HG02938 (cell line): ENCODE data around the gene TSPAN11.
"Not testable (repeated sequence)": the region's sequence is repeated elsewhere in the genome, so short reads cannot be mapped to it uniquely, and the experiment has no call there.

Experiments
- ATAC-seq: cut with Tn5 transposase; IDR thresholded peaks from one replicate; pipeline ENCODE4 v1.9.1; 2021; ENCODE audit warnings: mild to moderate bottlenecking, moderate library complexity; ENCODE audit not compliant: unreplicated experiment

Gene TSPAN11

GRCh38 chr12:30926243-30927221 is at the start of gene TSPAN11:
Gene TSPAN11, plus strand, starts transcription at chr12:30926748. Its CDS starts 27,244 bp downstream, at chr12:30953992.
- ATAC-seq = no peak

GRCh38 chr12:30877105-30877875 is 49.3 kb upstream of the TSPAN11 start:
- ATAC-seq = no peak

- ATAC-seq = no peak
Observed at GRCh38 chr12:30878024-30878423, 48.5 kb upstream of the TSPAN11 start.

GRCh38 chr12:30880061-30880460 is 46.5 kb upstream of the TSPAN11 start:
- ATAC-seq = no peak

GRCh38 chr12:30880813-30881212 is 45.7 kb upstream of the TSPAN11 start:
- ATAC-seq = no peak

- no peak for ATAC-seq
Observed at GRCh38 chr12:30882706-30883105, 43.8 kb upstream of the TSPAN11 start.

- ATAC-seq = no peak
Observed at GRCh38 chr12:30884799-30885198, 41.7 kb upstream of the TSPAN11 start.

- ATAC-seq = no peak
Observed at GRCh38 chr12:30885321-30885720, 41.2 kb upstream of the TSPAN11 start.

GRCh38 chr12:30887226-30887625 is 39.3 kb upstream of the TSPAN11 start:
- no peak for ATAC-seq

- ATAC-seq = no peak
Observed at GRCh38 chr12:30888241-30888640, 38.3 kb upstream of the TSPAN11 start.

- ATAC-seq = not testable (repeated sequence)
Observed at GRCh38 chr12:30894531-30894930, 32.0 kb upstream of the TSPAN11 start.

GRCh38 chr12:30896461-30896860 is 30.1 kb upstream of the TSPAN11 start:
- ATAC-seq = no peak

- ATAC-seq = no peak
Observed at GRCh38 chr12:30898846-30899245, 27.7 kb upstream of the TSPAN11 start.

GRCh38 chr12:30900351-30900750 is 26.2 kb upstream of the TSPAN11 start:
- no peak for ATAC-seq

- ATAC-seq = no peak
Observed at GRCh38 chr12:30902001-30902400, 24.5 kb upstream of the TSPAN11 start.

GRCh38 chr12:30902596-30902995 is 24.0 kb upstream of the TSPAN11 start:
- no peak for ATAC-seq

- no peak for ATAC-seq
Observed at GRCh38 chr12:30905463-30906009, 21.0 kb upstream of the TSPAN11 start.

- no peak for ATAC-seq
Observed at GRCh38 chr12:30908076-30908721, 18.3 kb upstream of the TSPAN11 start.

GRCh38 chr12:30908722-30909348 is 17.7 kb upstream of the TSPAN11 start:
- no peak for ATAC-seq

GRCh38 chr12:30909349-30910037 is 17.1 kb upstream of the TSPAN11 start:
- no peak for ATAC-seq
